ENCODE measurements around the gene ANO1. TPM values are rescaled to one million over a fixed set of nuclear protein-coding genes. Genes with fewer than 3 reads are reported as not detected.

The ANO1 gene
- total RNA-seq, 4 donors from 2014 or later = 6.8 to 72.6 (median 36.2) TPM

GRCh38 chr11:70180906-70181305, 102.8 kb downstream of the ANO1 start:
- TF ChIP-seq POLR2A (IDR thresholded peaks at IDR 0.05) (no peak), CTCF (IDR thresholded peaks at IDR 0.05) (no peak)
- DNase-seq = no peak
- no peaks in the 10 kb centered on the region for H3K27me3 ChIP-seq
- H3K4me1 ChIP-seq = no peaks in the 10 kb centered on the region
- no peaks in the 10 kb centered on the region for H3K9me3 ChIP-seq
- H3K27ac ChIP-seq = no peak overlapping the region
- H3K36me3 ChIP-seq = no peaks in the 10 kb centered on the region
- H3K4me3 ChIP-seq = no peak overlapping the region
- intact Hi-C loops (cut with DNase I; ENCODE audit: low total_unique reads) = no loop called here

GRCh38 chr11:70182266-70182665, 104.1 kb downstream of the ANO1 start:
- H3K27ac ChIP-seq = no peak overlapping the region
- no peak overlapping the region for H3K4me3 ChIP-seq
- no peaks in the 10 kb centered on the region for H3K36me3 ChIP-seq

GRCh38 chr11:70183032-70183431, 104.9 kb downstream of the ANO1 start:
- Histone ChIP-seq H3K4me1 (no peaks in the 10 kb centered on the region), H3K27me3 (no peaks in the 10 kb centered on the region), H3K27ac (no peak overlapping the region), H3K36me3 (no peaks in the 10 kb centered on the region), H3K9me3 (no peaks in the 10 kb centered on the region), H3K4me3 (no peak overlapping the region)
- DNase-seq = no peak
- TF ChIP-seq POLR2A (IDR thresholded peaks at IDR 0.05) (no peak), CTCF (IDR thresholded peaks at IDR 0.05) (no peak)
- intact Hi-C loops (cut with DNase I; ENCODE audit: low total_unique reads) = no loop called here

More at GRCh38 chr11:70182266-70182665, 104.1 kb downstream of the ANO1 start:
- H3K4me1 ChIP-seq = no peaks in the 10 kb centered on the region
- DNase-seq = no peak
- H3K9me3 ChIP-seq = no peaks in the 10 kb centered on the region
- no peaks in the 10 kb centered on the region for H3K27me3 ChIP-seq
- TF ChIP-seq POLR2A (IDR thresholded peaks at IDR 0.05) (no peak), CTCF (IDR thresholded peaks at IDR 0.05) (no peak)
- intact Hi-C loops (cut with DNase I; ENCODE audit: low total_unique reads) = no loop called here

- no peak overlapping the region for H3K27ac ChIP-seq
- H3K4me3 ChIP-seq = no peak overlapping the region
- H3K9me3 ChIP-seq = no peaks in the 10 kb centered on the region
- H3K4me1 ChIP-seq = no peaks in the 10 kb centered on the region
- H3K27me3 ChIP-seq = no peaks in the 10 kb centered on the region
- no peaks in the 10 kb centered on the region for H3K36me3 ChIP-seq
- intact Hi-C loops (cut with DNase I; ENCODE audit: low total_unique reads) = no loop called here
- DNase-seq = no peak
- TF ChIP-seq CTCF (IDR thresholded peaks at IDR 0.05) (no peak), POLR2A (IDR thresholded peaks at IDR 0.05) (no peak)
Measured at GRCh38 chr11:70183483-70184176, 105.5 kb downstream of the ANO1 start.

GRCh38 chr11:70184396-70184795, 106.3 kb downstream of the ANO1 start:
- no peaks in the 10 kb centered on the region for H3K4me1 ChIP-seq
- H3K27me3 ChIP-seq = no peaks in the 10 kb centered on the region
- H3K9me3 ChIP-seq = no peaks in the 10 kb centered on the region
- no peak for TF ChIP-seq POLR2A (IDR thresholded peaks at IDR 0.05)
- no peak for TF ChIP-seq CTCF (IDR thresholded peaks at IDR 0.05)
- intact Hi-C loops (cut with DNase I; ENCODE audit: low total_unique reads) = no loop called here
- no peaks in the 10 kb centered on the region for H3K36me3 ChIP-seq
- no peak overlapping the region for H3K27ac ChIP-seq
- no peak overlapping the region for H3K4me3 ChIP-seq
- no peak for DNase-seq

All from uterus (tissue), 4 donors.